Smooth muscle cell (in vitro differentiated cells): ENCODE measurements around the gene ALDH3B1. TPM values are rescaled to one million over a fixed set of nuclear protein-coding genes. Genes with fewer than 3 reads are reported as not detected.

Source experiments
- DNase-seq: peaks from one replicate; lab custom pipeline; 2025; ENCODE audit not compliant: unreplicated experiment; lab: John Stamatoyannopoulos, UW
- H2AFZ ChIP-seq: fragments of 200-600 bp; sonication (generic); 2 replicates; pipeline ENCODE4 v1.6.0; 2016; ENCODE audit warnings: antibody characterized with exemption, low read depth, mild to moderate bottlenecking
- H3F3A ChIP-seq: fragments of 200-600 bp; sonication (generic); 2 replicates; pipeline ENCODE4 v1.6.0; 2017; ENCODE audit warnings: antibody characterized with exemption, low read depth
- H3K27ac ChIP-seq: fragments of 200-600 bp; sonication (generic); 2 replicates; pipeline ENCODE4 v1.5.1; 2016; ENCODE audit warnings: low read depth, mild to moderate bottlenecking
- H3K27me3 ChIP-seq: fragments of 200-600 bp; sonication (generic); 2 replicates; pipeline ENCODE4 v1.6.1; 2016; ENCODE audit warnings: low read depth, mild to moderate bottlenecking
- H3K36me3 ChIP-seq: fragments of 200-600 bp; sonication (generic); 2 replicates; pipeline ENCODE4 v1.5.1; 2016; ENCODE audit warnings: low read depth
- H3K4me1 ChIP-seq: fragments of 200-600 bp; sonication (generic); 2 replicates; pipeline ENCODE4 v1.5.1; 2016; ENCODE audit warnings: low read depth
- H3K4me2 ChIP-seq: fragments of 200-600 bp; sonication (generic); 2 replicates; pipeline ENCODE4 v1.6.0; 2016; ENCODE audit warnings: mild to moderate bottlenecking
- H3K4me3 ChIP-seq: fragments of 200-600 bp; sonication (generic); 2 replicates; pipeline ENCODE4 v1.5.1; 2016; ENCODE audit warnings: mild to moderate bottlenecking
- H3K79me2 ChIP-seq: fragments of 200-600 bp; sonication (generic); 2 replicates; pipeline ENCODE4 v1.6.0; 2016; ENCODE audit warnings: low read depth, mild to moderate bottlenecking
- H3K9ac ChIP-seq: fragments of 200-600 bp; sonication (generic); 2 replicates; pipeline ENCODE4 v1.6.0; 2016; ENCODE audit warnings: low read depth
- H3K9me3 ChIP-seq: fragments of 200-600 bp; sonication (generic); replicated peaks from 2 replicates; pipeline ENCODE4 v1.5.1; 2016; ENCODE audit warnings: low read depth
- H4K20me1 ChIP-seq: fragments of 200-600 bp; sonication (generic); 2 replicates; pipeline ENCODE4 v1.6.0; 2016; ENCODE audit warnings: low read depth
- WGBS: methylation state at CpG from one replicate; pipeline ENCODE4 v1.1.7; 2016; ENCODE audit warnings: low lambda C conversion rate; 5-methylcytosine and 5-hydroxymethylcytosine counted together
- polyA plus RNA-seq: library from polyadenylated mRNA; unstranded; fragments of >200 nt; fragmentation: Nextera tagmentation; extraction: Ambion mirVana; gene quantifications from 2 replicates; pipeline ENCODE4 v1.2.1, GENCODE V29; 2016
- total RNA-seq: library from RNA; depleted of rRNA; stranded (reverse); fragments of >200 nt; gene quantifications from 2 replicates; pipeline ENCODE4 v1.2.3, GENCODE V29; 2014
- TF ChIP-seq, protein P1 (sequence below): fragments of 200-600 bp; sonication (generic); IDR thresholded peaks from 2 replicates; pipeline ENCODE4 v1.5.1; 2017; ENCODE audit warnings: borderline replicate concordance, mild to moderate bottlenecking, antibody characterized with exemption; ENCODE audit not compliant: insufficient read depth, poor library complexity, severe bottlenecking

Gene ALDH3B1
- total and polyA plus RNA-seq, 2 experiments from 2014 or later = 8.8 to 9.9 TPM

DNA sequence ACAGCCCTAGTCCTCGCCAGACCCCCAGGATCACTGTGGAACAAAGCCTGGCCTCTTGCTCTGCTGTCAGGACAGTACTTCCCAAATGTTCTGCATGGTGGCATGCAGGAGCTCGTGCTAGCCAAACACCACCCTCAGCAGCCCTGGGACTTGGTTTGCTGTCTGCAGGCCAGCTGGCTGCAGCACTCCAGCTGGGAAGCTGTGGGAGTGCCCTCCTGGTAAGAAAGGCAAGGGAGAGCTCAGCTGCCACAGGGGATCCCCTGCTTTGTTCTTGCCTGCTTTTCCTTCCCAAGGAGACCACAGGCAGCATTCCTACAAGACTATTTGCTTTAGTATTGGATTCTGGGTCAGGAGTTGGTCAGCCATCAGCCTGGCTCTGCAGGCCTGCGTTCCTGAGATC lies 56.6 kb downstream of the ALDH3B1 start:
- whole genome bisulfite sequencing = 94% methylated on average over 3 of the region's 3 CpGs
- Histone ChIP-seq H3K36me3 (peaks cover 18% of the 10 kb centered on the region), H4K20me1 (no peaks in the 10 kb centered on the region), H3K27ac (no peak overlapping the region), H3F3A (no peaks in the 10 kb centered on the region), H3K9me3 (no peaks in the 10 kb centered on the region), H3K4me2 (no peak overlapping the region), H3K79me2 (no peaks in the 10 kb centered on the region), H3K4me3 (no peak overlapping the region), H2AFZ (no peak overlapping the region), H3K9ac (no peak overlapping the region), H3K27me3 (no peaks in the 10 kb centered on the region), H3K4me1 (no peaks in the 10 kb centered on the region)
- DNase-seq = no peak
- TF ChIP-seq, protein P1, sequence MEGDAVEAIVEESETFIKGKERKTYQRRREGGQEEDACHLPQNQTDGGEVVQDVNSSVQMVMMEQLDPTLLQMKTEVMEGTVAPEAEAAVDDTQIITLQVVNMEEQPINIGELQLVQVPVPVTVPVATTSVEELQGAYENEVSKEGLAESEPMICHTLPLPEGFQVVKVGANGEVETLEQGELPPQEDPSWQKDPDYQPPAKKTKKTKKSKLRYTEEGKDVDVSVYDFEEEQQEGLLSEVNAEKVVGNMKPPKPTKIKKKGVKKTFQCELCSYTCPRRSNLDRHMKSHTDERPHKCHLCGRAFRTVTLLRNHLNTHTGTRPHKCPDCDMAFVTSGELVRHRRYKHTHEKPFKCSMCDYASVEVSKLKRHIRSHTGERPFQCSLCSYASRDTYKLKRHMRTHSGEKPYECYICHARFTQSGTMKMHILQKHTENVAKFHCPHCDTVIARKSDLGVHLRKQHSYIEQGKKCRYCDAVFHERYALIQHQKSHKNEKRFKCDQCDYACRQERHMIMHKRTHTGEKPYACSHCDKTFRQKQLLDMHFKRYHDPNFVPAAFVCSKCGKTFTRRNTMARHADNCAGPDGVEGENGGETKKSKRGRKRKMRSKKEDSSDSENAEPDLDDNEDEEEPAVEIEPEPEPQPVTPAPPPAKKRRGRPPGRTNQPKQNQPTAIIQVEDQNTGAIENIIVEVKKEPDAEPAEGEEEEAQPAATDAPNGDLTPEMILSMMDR = no peak

DNA sequence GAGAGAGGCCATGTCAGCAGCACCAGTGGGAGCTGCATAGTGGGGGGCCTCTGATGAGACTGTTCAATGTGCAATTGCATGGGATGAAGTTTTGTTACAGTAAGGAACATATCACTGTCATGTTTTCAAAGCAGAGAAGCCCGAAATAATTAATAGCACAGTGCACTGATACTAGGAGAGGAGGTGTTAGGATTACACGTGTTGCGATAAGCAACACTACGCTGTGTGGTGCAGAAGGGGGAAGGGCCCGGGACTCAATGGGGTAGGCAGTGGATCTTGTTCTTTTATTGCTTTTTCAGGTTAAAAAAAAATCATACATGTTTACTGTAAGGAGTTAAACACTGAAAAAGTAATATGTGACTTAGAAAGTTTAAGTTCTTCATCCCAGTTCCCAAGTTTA lies 57.9 kb downstream of the ALDH3B1 start:
- Histone ChIP-seq H3K36me3 (peaks cover 18% of the 10 kb centered on the region), H3K27me3 (no peaks in the 10 kb centered on the region), H3K4me3 (no peak overlapping the region), H3K9me3 (no peaks in the 10 kb centered on the region), H3K79me2 (no peaks in the 10 kb centered on the region), H3K27ac (no peak overlapping the region), H4K20me1 (no peaks in the 10 kb centered on the region), H3K9ac (no peak overlapping the region), H3F3A (no peaks in the 10 kb centered on the region), H3K4me2 (no peak overlapping the region), H2AFZ (no peak overlapping the region), H3K4me1 (no peaks in the 10 kb centered on the region)
- TF ChIP-seq, protein P1 = no peak
- WGBS = 97% methylated on average over 5 of the region's 5 CpGs
- DNase-seq = no peak

GRCh38 chr11:68071281-68072048 lies 61.3 kb downstream of the ALDH3B1 start:
- no peaks in the 10 kb centered on the region for H3K4me1 ChIP-seq
- H3K4me2 ChIP-seq = no peak overlapping the region
- H3K9ac ChIP-seq = no peak overlapping the region
- no peaks in the 10 kb centered on the region for H3F3A ChIP-seq
- no peak for DNase-seq
- 94% methylated on average over 3 of the region's 3 CpGs for WGBS
- no peak overlapping the region for H3K27ac ChIP-seq
- no peak overlapping the region for H2AFZ ChIP-seq
- no peaks in the 10 kb centered on the region for H4K20me1 ChIP-seq
- no peaks in the 10 kb centered on the region for H3K27me3 ChIP-seq
- peaks cover 7% of the 10 kb centered on the region for H3K36me3 ChIP-seq
- no peak overlapping the region for H3K4me3 ChIP-seq
- TF ChIP-seq, protein P1 = no peak
- H3K9me3 ChIP-seq = no peaks in the 10 kb centered on the region
- H3K79me2 ChIP-seq = no peaks in the 10 kb centered on the region
